Stromal cell of bone marrow (primary cell): Measurements from ENCODE around the gene NFIB.

Experiments
- DNase-seq: peaks from one replicate; pipeline ENCODE4 v3.0.0-alpha.2; 2012; ENCODE audit warnings: low read depth

Gene NFIB

GRCh38 chr9:14313951-14314423 lies at the start of gene NFIB:
NFIB (minus strand) TSS chr9:14314141; CDS start chr9:14313511, 630 bp downstream.
- no peak for DNase-seq

- peak; percentile 86 for DNase-seq
These were observed 48.2 kb upstream of the NFIB start for GRCh38 chr9:14362175-14362574.

GRCh38 chr9:14361074-14361473 lies 47.1 kb upstream of the NFIB start:
- no peak for DNase-seq

GRCh38 chr9:14358523-14358922 lies 44.6 kb upstream of the NFIB start:
- peak; percentile 25 for DNase-seq

- no peak for DNase-seq
These were observed 42.7 kb upstream of the NFIB start for GRCh38 chr9:14356351-14357265.

- no peak for DNase-seq
These were observed 40.3 kb upstream of the NFIB start for GRCh38 chr9:14354201-14354600.

GRCh38 chr9:14353222-14354056 lies 39.5 kb upstream of the NFIB start:
- peak; percentile 54 for DNase-seq

- DNase-seq: no peak
These were observed 38.6 kb upstream of the NFIB start for GRCh38 chr9:14352503-14352902.

- no peak for DNase-seq
These were observed 37.4 kb upstream of the NFIB start for GRCh38 chr9:14351221-14351836.

- no peak for DNase-seq
These were observed 36.8 kb upstream of the NFIB start for GRCh38 chr9:14350754-14351153.

- DNase-seq: no peak
These were observed 36.4 kb upstream of the NFIB start for GRCh38 chr9:14350349-14350728.

- DNase-seq: no peak
These were observed 35.8 kb upstream of the NFIB start for GRCh38 chr9:14349447-14350348.

GRCh38 chr9:14349146-14349446 lies 35.2 kb upstream of the NFIB start:
- DNase-seq: no peak

GRCh38 chr9:14348373-14349145 lies 34.6 kb upstream of the NFIB start:
- no peak for DNase-seq

- DNase-seq: no peak
These were observed 34.1 kb upstream of the NFIB start for GRCh38 chr9:14348123-14348372.

- DNase-seq: no peak
These were observed 33.6 kb upstream of the NFIB start for GRCh38 chr9:14347406-14348122.

GRCh38 chr9:14346811-14347405 lies 33.0 kb upstream of the NFIB start:
- DNase-seq: no peak

- DNase-seq: no peak
These were observed 32.4 kb upstream of the NFIB start for GRCh38 chr9:14346231-14346791.

GRCh38 chr9:14345354-14346230 lies 31.7 kb upstream of the NFIB start:
- no peak for DNase-seq
